Glomerular visceral epithelial cell (primary cell): ENCODE measurements around the gene CDK11A.
"Not testable (repeated sequence)": the region's sequence is repeated elsewhere in the genome, so short reads cannot be mapped to it uniquely, and the experiment has no call there.

ENCODE experiments used
- DNase-seq: peaks from one replicate; pipeline ENCODE4 v3.0.0-alpha.2; 2016; ENCODE audit errors: extremely low spot score

CDK11A gene

GRCh38 chr1:1684031-1684681 is 40.0 kb downstream of the CDK11A start:
- DNase-seq: no peak

- no peak for DNase-seq
Observed at GRCh38 chr1:1683104-1683905, 40.9 kb downstream of the CDK11A start.

DNA sequence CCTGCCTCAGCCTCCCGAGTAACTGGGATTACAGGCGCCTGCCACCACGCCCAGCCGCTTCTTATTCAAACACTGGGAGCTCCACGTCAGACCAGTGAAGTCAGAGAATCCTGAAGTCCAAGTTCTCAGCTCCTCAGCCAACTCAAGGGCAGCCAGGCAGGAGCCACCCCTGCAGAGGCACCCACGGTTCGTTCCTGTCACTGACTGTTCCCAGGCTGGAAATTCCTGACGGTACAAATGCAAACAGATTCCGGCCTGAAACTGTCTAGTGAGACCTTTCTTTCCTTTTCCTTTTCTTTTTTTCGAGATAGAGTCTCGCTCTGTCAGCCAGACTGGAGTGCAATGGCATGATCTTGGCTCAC is 43.3 kb downstream of the CDK11A start:
- no peak for DNase-seq

- DNase-seq: no peak
Observed at GRCh38 chr1:1680031-1680911, 43.9 kb downstream of the CDK11A start.

DNA sequence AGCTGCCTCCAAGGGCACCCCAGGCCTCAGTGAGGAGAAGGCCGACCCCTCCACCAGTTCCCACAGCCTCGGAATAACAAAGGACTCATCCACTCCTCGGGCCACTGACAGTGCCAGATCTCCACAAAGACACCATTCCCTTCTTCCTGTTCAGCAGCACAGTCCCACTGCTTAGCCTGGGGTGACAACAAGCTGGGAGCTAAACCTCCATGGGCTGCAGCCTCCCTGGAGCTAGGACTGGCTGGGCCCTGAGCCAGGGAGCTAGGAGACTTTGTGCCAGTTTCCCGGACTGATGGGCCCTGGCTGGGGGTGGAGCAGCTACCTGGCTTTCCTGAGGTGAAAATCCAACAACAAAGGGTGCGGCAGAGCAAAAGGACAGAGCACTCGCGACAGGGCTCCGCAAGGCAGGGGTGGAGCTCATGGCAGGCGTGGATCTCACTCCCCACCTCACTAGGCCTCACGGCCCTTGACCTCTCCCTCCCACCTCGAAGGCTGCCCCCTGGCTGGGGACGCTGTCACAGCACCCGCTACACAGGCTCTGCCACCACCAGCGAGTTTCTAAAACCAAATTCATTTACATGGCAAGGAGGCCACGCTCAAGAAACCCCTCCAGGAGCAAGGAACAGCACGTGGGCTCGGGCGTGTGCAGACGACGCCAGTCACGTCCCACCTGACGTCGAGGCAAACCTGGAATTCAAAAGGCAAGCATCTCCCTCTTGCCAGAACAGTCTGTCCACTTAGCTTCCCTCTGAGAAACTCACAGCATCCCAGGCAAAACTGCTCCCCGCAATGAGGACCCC is 45.4 kb downstream of the CDK11A start:
- no peak for DNase-seq

DNA sequence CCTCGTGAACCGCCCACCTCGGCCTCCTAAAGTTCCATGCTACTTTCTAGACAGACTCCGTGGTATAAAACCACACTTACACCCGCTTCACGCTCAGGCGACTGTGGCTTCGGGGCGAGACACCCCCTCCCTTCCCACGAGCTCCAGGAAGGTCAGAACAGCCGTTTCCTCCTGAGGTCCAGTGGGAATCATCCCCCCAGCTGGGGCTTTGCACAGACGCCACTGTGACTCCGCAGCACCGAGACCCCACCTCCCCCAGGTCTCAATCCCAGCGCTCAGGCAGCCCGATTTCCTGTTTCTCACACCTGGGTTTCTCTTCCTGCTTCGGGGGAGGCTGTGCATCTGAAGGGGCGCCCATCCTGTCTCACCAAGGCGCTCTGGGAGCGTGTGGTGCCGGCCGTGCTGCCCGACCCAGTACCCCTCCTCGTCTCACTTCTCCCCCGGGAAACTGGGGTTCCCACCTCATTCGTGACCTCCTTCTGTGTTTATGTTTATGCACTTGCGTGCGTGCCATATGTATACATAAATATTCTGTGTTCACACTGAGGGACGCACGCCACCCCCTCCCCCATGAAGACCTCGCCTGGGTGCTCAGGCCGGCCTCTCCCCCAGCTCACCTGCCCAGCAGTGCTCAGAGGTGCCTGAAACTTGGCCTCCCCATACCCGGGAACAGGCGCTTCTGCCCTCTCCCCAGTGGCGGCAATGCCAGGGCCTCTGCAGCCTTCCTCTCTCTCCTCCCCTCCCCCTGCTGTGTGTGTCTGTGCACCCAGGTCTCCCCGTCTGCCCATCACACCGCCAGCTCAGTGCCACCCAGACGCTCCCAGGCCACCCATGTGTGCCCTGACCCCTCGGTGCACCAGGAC is 46.2 kb downstream of the CDK11A start:
- no peak for DNase-seq

- not testable (repeated sequence) for DNase-seq
Observed at GRCh38 chr1:1676087-1676486, 48.1 kb downstream of the CDK11A start.

- DNase-seq: not testable (repeated sequence)
Observed at GRCh38 chr1:1675218-1675617, 48.9 kb downstream of the CDK11A start.

DNA sequence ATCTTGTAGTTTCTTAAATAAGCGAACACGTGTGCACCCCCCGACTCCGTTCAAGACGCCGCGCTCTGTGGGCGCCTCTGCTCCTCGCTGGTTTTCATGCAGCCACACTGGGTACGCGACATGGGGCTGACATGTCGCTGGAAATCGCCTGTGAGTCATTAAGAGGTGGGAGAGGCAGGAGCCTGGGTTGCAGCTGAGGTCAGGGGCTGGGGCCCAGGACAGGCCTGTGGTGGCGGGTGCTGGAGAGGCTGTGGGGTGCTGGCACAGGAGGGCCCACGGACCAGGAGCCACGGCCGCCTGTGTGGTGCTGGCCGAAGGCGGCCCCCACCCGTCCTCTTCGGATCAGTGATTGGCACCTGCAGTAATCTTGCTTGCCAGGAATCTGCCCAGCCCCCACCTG is 49.4 kb downstream of the CDK11A start:
- DNase-seq: not testable (repeated sequence)

GRCh38 chr1:1672181-1672965 is 51.8 kb downstream of the CDK11A start:
- DNase-seq: no peak

DNA sequence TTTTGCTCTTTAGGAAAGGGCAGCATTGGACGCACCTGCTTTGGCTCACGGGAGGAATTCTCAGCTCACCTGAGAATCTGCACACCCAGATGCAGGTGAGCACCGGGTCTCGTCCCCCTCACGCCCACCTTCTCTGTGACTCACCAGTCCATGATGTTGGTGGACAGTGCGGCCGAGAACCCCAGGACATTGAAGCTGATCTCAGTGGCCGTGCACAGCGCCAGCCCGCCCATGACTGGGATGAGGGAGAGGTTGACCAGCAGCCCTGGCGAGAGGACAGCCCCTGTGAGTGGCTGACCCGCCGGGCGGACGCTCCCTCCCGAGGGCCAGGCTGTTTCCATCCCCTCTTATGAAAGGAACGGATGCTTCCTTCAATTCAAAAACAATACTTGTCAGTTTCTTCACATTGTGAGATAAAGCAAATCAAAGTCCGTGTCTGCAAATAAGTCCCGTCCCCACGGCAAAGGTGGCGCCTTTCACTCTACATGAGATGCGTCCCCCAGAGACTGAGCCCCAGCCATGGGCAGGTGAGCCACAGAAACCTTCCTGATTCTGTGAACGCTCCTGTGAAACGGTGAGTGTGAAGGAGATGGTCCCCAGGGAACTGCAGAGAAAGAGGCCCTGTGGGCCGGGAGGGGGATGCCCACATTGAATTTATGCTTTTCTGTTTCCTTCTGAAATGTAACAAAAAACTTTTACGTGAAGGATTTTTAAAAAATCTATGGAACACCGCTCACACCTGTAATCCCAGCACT is 52.6 kb downstream of the CDK11A start:
- no peak for DNase-seq

DNA sequence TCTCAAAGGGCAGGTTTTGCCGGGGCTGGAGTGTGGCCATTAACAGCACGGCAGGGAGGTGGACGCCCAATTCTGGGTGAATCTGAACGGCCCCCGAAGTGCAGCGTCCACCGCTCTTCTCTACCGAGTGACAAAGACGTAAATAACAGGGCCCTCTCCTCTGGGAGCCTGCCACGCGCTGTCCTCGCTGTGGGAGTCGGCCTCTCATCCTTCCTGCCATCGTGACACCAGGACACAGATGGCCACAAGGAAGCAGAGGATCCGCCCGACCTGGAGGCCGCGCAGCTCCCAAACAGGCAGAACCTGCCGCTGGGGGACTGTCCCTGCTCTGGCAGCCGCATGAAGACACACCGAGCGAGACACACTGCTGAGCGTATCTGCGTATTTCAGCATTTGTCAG is 53.3 kb downstream of the CDK11A start:
- no peak for DNase-seq

DNA sequence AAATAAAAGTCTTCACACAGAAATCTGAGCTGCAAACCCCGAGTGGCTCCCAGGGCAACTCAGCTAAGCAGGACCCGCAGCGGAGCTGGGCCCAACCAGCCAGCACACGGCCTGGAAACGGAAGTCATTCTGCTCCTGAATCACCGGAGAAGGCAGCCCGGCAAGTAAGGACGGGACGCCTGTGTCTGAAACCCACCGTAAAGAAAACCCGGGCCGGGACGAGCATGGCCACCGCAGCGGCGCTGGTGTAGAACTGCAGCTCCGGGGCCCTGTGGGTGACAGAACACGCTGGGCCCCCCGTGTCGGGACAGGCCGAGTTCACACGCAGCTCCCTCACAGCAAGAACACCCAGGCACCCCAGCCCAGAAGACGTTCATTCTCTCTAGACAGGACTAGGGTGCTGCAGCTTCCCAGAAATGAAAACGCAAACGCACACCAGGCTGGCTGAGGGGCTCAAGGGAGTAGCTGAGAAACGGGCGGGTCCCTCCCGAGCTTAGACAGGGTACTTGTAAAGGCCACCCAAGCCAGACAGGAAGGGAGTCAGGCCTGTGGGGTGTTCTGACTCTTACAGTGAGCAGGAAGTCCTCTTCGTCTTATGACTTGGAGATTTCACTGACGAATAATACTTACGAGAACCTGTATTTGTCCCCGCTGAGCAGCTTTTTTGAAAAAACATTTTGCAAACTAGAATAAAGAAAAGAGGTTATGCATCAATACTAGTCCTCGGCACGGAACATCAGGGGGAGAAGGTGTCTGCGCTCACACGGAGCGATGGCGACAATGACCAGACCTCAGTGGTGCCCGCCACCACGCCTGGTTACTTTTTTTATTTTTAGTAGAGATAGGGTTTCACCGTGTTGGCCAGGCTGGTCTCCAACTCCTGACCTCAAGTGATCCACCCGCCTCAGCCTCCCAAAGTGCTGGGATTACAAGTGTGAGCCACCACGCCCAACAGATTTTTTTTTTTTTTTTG is 54.4 kb downstream of the CDK11A start:
- no peak for DNase-seq

DNA sequence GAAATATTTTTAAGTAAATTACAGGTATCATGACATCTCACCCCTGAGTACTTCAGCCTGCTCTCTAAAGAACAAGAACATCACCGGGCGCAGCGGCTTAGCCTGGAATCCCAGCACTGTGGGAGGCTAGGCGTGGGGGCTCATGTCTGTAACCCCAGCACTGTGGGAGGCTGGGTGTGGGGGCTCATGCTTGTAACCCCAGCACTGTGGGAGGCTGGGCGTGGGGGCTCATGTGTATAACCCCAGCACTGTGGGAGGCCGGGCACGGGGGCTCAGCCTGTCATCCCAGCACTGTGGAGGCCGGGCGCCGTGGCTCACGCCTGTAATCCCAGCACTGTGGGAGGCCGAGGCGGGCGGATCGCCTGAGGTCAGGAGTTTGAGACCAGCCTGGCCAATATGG is 57.6 kb downstream of the CDK11A start:
- DNase-seq: no peak

DNA sequence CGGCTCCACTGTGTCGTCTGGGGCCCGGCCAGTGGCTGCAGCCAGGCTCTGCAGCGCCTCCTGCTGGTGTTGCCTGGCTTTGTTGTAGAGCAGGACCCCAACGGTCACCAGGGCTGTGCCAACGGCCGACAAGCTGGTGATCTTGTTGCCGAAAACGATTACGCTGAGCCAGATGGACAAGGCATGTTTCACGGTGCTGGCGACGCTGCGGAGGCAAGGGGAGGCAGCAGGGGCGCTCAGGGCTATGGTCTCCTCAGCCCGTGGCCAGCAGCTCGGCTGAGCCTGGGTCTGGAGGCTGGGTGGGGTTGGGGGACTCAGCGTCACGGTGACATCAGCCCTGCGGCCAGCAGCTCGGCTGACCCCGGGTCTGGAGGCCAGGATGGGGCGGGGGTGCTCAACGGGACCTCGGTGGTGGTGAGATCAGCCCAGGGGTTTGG is 58.3 kb downstream of the CDK11A start:
- DNase-seq: no peak

DNA sequence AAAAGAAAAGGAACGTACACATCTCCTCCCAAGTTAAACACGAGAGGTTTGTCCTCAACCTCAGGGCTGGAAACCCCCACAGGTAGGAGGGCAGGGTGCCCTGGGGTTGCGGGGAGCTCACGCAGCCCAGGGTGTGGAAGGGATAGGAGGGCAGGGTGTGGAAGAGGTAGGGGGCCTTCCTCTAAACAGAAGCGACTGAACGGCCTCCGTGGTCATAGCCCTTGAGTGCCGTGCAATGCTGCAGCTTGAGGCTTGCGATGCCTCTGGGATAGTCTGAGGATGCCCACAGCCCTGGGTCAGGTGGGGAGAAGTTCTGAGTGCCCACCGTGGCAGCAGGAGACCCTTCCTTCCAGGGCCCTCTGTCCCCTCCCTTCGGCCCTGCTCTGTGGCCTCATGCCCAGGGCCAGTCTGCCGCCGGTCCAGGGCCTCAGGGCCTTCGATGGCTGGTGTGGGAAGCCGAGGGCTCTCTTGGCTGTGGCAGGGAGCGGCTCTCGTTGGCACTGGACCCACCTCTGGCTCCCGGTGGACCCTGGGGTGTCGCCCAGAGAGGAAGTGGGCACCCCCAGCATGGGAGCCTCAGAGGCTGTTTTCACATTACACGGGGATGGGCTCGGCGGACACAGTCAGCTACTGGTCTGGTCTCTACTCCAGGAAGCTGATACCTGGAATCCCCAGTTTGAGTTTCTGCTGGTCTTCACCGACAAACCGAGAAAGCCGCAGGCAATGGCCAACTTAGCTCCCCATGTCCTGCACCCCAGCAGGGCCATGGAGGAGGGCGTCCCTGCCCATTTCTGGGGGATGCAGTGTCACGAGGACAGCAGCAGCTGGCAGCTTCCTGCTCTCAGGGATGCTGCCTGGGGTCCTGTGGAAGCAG is 59.0 kb downstream of the CDK11A start:
- DNase-seq: no peak

DNA sequence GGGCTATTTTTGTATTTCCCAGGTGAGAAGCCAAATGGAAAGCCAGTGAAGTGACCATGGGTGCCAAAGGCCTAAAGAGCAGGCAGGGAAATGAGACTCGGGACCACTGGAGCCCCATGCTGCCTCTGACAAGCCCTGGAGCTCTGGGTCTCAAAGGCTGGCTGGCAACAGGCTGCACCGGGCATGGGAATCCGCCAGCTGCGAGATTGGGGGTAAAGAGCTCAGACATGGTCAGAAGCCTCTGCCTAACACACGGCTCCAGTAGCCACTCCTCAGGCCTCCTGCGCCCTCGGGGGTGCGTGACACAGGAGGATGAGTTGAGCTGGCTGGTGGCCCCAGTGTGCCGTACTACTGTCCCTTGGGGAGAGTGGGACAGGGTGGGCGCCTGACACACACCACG is 59.8 kb downstream of the CDK11A start:
- not testable (repeated sequence) for DNase-seq
